Measurements from ENCODE around the gene GPATCH8.
"Not testable (repeated sequence)": the region's sequence is repeated elsewhere in the genome, so short reads cannot be mapped to it uniquely, and the experiment has no call there.

GPATCH8 gene

DNA sequence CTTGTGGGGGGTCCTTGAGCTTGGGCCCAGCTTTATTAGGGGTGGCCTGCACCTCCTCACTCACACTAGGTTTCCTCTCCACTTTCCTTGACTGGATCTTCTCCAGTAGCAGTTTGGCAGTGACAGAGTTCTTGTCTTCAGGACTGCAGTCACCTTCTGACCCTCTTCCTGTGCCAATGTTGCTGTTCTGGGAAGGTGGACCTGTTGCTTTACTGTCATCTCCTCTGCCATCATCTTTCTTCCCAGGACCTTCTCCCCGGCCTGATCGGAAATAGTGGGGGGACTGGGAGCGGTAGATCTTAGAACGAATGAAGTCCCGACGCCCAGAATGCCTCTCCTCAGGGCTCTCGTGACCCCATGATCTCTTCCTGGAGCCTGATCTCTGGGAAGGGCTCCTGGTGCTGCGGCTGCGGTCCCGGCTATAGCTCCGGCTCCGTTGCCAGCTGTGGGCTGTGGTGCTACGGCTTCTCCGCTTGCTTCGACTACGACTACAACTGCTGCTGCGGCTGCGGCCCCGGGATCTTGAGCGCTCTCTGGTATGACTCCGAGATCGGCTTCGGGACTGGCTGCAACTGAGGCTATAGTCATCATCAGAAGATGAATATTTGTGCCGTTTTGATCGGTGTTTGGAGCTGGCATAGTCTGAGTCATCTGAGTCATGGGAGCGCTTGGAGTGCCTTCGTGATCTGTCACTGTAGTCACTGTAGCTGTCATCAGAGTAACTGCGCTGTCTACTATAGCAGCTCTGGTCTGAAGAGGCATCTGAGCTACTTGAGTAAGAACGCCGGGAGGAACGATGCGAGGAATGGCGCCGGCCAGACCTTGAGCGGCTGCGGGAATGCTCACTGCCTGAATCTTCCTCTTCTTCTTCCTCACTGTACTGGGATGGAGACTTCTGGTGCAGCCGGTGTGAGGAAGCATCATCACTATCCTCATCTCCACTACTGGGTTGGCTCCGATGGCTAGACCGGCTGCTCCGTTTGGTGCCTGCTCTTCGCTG is 104.2 kb downstream of the GPATCH8 start:
- DNase-seq (ENCODE audit: low read depth in 1 of 2, low spot score in 1 of 2) = no peak

GRCh38 chr17:44397479-44398440 is 105.4 kb downstream of the GPATCH8 start:
- DNase-seq (ENCODE audit: low read depth in 1 of 2, low spot score in 1 of 2) = no peak

DNA sequence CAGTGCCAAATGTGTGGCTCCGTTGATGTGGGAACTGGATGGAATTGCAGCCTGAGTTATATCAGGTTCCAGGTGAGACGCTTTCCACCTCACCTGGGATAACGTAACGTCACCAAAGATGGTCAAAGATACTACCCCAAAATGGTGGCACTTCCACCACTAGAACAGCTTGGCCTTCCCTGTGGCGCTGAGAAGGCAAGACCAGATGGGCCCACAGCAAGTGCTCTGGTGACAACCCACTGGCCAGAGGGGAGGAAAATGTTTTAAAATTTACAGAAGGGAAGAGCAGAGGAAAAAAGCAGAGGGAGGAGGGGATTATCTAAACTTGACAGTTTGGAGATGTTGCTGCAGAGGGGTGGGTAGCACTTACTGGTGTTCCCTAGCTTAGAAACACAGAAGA is 106.3 kb downstream of the GPATCH8 start:
- no peak for DNase-seq (ENCODE audit: low read depth in 1 of 2, low spot score in 1 of 2)

- no peak for DNase-seq (ENCODE audit: low read depth in 1 of 2, low spot score in 1 of 2)
Observed at GRCh38 chr17:44394833-44395232, 108.4 kb downstream of the GPATCH8 start.

GRCh38 chr17:44394112-44394511 is 109.1 kb downstream of the GPATCH8 start:
- DNase-seq (ENCODE audit: low read depth in 1 of 2, low spot score in 1 of 2) = not testable (repeated sequence)

DNA sequence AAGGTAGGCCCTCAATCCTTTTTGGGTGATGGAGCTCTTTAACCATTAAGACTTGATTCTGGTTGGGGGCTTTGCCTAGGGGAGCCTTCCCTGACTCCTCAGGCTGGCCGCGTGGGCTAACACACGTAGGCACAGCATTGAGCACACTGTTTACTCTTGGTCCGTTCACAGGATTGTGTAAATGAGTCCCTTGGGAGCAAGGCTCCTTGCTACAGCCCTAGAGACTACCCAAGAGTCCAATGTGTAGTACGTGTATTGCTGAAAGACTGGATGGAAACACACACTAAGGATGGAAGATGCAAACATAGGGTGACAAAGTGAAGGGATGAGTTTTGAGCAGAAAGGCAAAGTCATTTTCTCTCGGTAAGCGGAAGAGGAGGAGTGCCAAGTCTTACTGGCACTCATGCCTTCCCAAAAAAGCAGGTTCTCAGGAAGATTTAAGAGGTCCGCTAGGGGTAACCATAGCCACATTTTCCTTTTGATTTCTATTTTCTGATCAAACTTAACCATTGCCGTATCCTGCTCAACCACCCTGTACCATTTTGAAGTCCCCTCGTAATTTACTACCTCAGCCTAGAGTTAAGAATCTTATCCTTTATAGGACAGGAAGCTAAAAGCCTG is 112.8 kb downstream of the GPATCH8 start:
- no peak for DNase-seq (ENCODE audit: low read depth in 1 of 2, low spot score in 1 of 2)

DNA sequence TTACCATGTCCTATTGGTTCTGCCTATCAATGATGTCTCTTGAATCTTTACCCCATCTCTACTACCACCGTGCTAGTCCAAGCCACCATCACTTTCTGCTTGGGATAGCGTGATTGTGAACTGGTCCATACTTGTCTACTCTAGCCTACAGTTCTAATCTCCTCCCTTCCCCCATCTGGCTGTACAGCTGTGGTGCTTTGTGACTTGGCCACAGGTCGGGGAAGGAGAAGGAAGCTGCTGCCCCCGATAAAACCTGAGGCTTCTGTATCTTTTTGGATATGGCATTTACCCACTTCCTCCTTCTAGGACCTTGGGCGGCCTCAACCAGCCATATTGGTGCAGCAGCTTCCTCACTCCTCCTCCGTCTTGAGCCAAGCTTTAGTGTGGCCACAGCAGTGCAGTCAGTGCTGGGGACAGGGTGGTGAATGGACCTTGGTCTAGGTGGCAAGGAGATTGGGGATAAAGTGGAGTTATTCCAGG is 113.4 kb downstream of the GPATCH8 start:
- DNase-seq (ENCODE audit: low read depth in 1 of 2, low spot score in 1 of 2) = no peak

- DNase-seq (ENCODE audit: low read depth in 1 of 2, low spot score in 1 of 2) = no peak
Observed at GRCh38 chr17:44389281-44389680, 113.9 kb downstream of the GPATCH8 start, which contains the start of gene ITGA2B. Gene ITGA2B, minus strand, starts transcription at chr17:44389649. Its CDS starts 176 bp downstream, at chr17:44389473.

DNA sequence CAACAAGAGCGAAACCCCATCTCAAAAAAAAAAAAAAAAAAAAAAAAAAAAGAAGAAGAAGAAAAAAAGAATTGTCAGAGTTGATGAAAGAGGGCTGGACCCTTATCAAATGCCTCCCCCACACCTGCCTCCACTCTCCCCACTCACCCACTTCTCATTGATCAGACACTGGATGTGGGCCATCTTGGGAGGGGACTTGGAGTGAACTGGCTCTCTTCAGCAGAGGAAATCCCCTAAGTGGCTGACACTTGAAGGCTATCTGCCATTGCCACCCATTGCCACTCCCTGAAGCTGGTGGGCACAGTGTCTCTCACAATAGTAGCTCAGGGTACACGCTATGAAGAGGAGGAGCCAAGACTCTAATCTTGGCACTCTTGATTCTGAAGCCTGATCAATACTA is 115.4 kb downstream of the GPATCH8 start:
- DNase-seq (ENCODE audit: low read depth in 1 of 2, low spot score in 1 of 2) = no peak

GRCh38 chr17:44386182-44386525 is 117.1 kb downstream of the GPATCH8 start:
- DNase-seq (ENCODE audit: low read depth in 1 of 2, low spot score in 1 of 2) = no peak

DNA sequence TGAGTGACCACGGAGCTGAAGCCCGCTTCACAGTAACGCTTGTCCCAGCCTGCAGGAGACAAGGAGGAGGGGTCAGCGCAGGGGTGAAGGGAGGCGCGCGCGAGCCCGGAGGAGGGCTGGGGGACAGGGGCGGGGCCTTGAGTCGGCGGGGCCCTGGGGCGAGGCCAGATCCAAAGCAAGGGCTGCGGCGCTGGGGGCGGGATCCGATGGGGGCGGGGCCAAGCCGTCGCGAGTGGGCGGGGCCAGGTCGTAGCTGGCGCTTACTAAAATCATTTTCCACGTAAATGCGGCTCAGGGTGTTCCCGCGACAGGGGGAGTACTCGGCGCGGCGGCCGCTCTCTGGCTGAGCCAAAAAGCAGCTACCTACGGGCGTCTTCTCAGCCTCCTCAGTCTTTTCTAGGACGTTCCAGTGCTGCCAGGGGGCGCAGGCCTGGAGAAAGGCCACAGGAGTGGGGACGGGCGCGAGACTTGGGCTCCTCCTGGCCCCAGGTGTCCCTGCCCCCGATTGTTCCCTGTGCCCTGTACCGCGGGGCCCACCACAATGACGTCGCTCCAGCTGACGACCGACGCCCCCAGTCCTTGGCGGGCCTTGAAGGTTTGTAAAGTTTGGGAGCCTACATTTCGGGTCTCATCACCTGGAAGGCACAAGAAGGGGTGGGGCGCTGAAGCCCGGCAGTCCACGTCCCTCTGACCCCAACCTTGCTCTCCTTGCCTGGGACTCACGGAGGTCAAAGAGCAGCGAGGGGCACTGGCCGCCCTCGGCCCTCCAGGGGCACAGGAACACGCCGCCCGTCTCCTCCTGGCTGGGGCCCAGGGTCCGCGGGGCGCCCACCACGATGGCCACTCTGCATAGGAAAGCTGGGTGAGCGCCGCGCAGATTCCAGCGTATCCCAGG is 117.7 kb downstream of the GPATCH8 start:
- DNase-seq (ENCODE audit: low read depth in 1 of 2, low spot score in 1 of 2) = peak; percentile 66 to 74

- no peak for DNase-seq (ENCODE audit: low read depth in 1 of 2, low spot score in 1 of 2)
Observed at GRCh38 chr17:44384823-44385286, 118.4 kb downstream of the GPATCH8 start.

DNA sequence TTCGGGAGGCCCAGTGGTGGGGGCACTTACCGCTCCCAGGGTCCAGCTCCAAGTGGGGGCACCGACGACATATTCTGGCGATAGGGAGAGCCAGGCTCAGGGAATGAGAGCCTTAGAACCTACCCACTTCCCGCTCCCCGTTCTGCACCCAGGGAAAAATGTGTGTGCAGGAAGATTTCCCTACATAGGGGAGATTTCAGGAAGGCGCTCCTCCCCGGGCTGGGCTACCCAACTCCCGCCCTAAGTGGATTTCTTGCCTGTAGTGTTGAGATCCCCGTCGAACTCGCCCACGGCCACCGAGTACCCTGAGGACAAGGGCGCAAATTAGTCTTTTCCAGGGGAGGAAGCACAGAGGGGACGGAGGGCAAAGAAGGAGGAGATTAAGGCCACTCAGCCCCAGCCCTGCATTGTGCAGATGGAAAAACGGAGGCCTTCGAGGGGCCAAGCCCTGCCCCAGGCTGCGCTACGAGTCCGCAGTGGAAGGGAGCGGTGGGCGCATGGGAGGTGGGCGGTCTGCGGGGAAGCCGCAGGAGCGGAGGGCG is 118.9 kb downstream of the GPATCH8 start:
- no peak for DNase-seq (ENCODE audit: low read depth in 1 of 2, low spot score in 1 of 2)

DNA sequence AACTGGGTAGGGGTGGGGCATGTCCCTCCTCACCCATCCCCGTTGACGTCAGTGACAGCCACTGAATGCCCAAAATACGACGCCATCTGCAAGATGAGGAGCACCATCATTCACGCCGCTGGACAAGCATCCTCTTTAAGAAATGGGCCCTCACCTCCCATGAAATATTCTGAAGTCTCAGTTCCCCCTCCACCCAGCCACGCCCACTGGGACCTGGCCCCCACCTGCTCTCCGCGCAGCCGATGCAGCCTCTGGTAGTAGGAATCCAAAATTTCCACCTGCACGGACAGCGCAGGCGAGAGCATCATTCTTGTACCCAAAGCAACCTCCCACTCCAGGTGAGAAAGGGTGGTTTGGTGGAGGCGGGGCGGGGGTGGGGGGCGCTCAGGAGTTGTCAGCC is 119.3 kb downstream of the GPATCH8 start:
- no peak for DNase-seq (ENCODE audit: low read depth in 1 of 2, low spot score in 1 of 2)

- no peak for DNase-seq (ENCODE audit: low read depth in 1 of 2, low spot score in 1 of 2)
Observed at GRCh38 chr17:44383363-44383762, 119.8 kb downstream of the GPATCH8 start.

DNA sequence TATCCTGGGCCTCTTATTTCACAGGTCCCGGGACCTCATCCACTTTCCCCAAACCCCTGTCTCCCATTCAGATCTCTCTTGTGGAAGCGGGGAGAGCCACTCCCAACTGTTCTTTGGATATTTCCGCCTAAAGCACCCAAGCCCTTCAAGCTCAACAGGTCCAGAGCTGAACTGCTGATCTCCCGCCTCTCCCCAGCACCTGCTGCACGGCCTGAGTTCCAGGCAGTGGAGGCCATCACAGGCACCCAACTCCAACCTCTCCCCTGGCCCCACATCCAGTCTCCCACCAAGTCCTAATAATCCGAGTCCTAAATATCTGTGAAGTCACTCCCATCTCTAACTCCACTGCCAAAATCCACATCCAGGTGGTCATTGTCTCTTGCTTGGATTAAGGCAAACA is 120.3 kb downstream of the GPATCH8 start:
- DNase-seq (ENCODE audit: low read depth in 1 of 2, low spot score in 1 of 2) = no peak

GRCh38 chr17:44381810-44382305 is 121.3 kb downstream of the GPATCH8 start:
- no peak for DNase-seq (ENCODE audit: low read depth in 1 of 2, low spot score in 1 of 2)

DNA sequence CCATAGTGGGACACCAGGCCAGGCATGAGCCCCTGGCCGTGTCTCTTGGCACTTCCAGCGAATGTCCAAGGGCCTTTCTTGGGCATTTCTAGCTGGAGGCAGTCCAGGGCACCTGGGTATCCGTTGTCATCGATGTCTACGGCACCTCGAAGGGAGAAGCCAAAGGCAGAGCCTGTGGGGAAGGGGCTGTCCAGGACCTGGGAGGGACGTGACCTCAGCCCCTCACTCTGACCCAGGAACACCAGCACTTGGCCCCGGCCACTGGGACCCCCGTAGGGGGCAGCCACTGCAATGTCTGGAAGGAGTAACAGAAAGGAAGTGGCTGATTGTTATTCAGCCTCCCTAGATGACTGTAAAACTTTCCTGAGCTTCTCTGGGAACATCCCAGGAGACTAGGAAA is 122.4 kb downstream of the GPATCH8 start:
- DNase-seq (ENCODE audit: low read depth in 1 of 2, low spot score in 1 of 2) = no peak

DNA sequence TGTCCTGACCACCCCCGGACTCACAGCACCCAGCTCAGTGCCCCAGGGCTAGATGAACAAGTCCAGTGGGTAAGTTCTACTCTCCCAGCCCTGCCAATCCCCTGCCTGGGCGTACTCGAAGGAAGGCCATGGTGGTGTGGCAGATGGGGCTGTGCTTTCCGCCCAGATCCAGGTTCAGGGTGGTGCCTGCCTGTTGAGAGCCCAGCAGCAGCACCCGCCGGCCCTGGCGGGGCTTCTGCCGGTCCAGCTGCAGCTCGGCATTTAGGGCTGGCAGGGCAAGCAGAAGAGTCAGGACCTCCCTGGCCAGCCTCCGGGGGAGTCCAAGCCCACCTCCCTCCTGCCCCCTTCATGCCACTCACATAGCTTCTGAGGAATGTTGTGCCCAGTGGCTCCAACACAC is 123.3 kb downstream of the GPATCH8 start:
- DNase-seq (ENCODE audit: low read depth in 1 of 2, low spot score in 1 of 2) = no peak
